ENCODE measurements around the gene CYTH3. TPM values are rescaled to one million over a fixed set of nuclear protein-coding genes. Genes with fewer than 3 reads are reported as not detected.
A peak's percentile ranks its signal among the peaks of the same experiment; 100 is the strongest.
"Not testable (repeated sequence)": the region's sequence is repeated elsewhere in the genome, so short reads cannot be mapped to it uniquely, and the experiment has no call there.

The CYTH3 gene
- total and polyA plus RNA-seq, 2 donors (not counting 1 experiment from before 2014, with no cell fraction given), result 39.1 to 73.3 TPM

- Histone ChIP-seq H3K4me1 (ENCODE audit: control insufficient read depth, extremely low read depth, insufficient read depth, low read length) (peaks cover 19% of the 10 kb centered on the region), H3K36me3 (ENCODE audit: control insufficient read depth, insufficient read depth, low read length) (no peaks in the 10 kb centered on the region), H4K20me1 (ENCODE audit: control insufficient read depth, extremely low read depth, insufficient read depth, low read length) (no peaks in the 10 kb centered on the region), H3K4me3 (replicated peaks in 1 of 4; ENCODE audit: control extremely low read depth in 1 of 4, insufficient read depth in 1 of 4, low read depth in 3 of 4, low read length in 4 of 4) (no peak overlapping the region), H2AFZ (ENCODE audit: low read length) (no peak overlapping the region), H3K27me3 (ENCODE audit: control insufficient read depth, insufficient read depth, low read length) (no peaks in the 10 kb centered on the region), H3K27ac (ENCODE audit: insufficient read depth, low read length) (no peak overlapping the region), H3K4me2 (ENCODE audit: extremely low read depth, insufficient read depth, low read length) (no peak overlapping the region), H3K9me3 (ENCODE audit: control insufficient read depth, insufficient read depth, low read depth, low read length) (no peaks in the 10 kb centered on the region), H3K79me2 (ENCODE audit: control insufficient read depth, insufficient read depth, low read length) (peaks cover 75% of the 10 kb centered on the region), H3K9ac (ENCODE audit: insufficient read depth, low read length) (no peak overlapping the region)
- TF ChIP-seq CTCF (conservative IDR thresholded peaks at IDR 0.05 in 1 of 2, IDR thresholded peaks at IDR 0.05 in 1 of 2; ENCODE audit: low read depth in 1 of 2, low read length in 2 of 2), result no peak
- no peak for TF ChIP-seq EZH2 (IDR thresholded peaks at IDR 0.05; ENCODE audit: low read length, missing control alignments)
- DNase-seq (ENCODE audit: low read depth in 2 of 2), result no peak
These were observed 39.9 kb downstream of the CYTH3 start for GRCh38 chr7:6232534-6232933.

- H3K27ac ChIP-seq (ENCODE audit: insufficient read depth, low read length), result no peak overlapping the region
- no peaks in the 10 kb centered on the region for H3K36me3 ChIP-seq (ENCODE audit: control insufficient read depth, insufficient read depth, low read length)
- no peak overlapping the region for H3K4me3 ChIP-seq (replicated peaks in 1 of 4; ENCODE audit: control extremely low read depth in 1 of 4, insufficient read depth in 1 of 4, low read depth in 3 of 4, low read length in 4 of 4)
- no peak overlapping the region for H2AFZ ChIP-seq (ENCODE audit: low read length)
- H3K79me2 ChIP-seq (ENCODE audit: control insufficient read depth, insufficient read depth, low read length), result peaks cover 73% of the 10 kb centered on the region
- H4K20me1 ChIP-seq (ENCODE audit: control insufficient read depth, extremely low read depth, insufficient read depth, low read length), result no peaks in the 10 kb centered on the region
- no peaks in the 10 kb centered on the region for H3K9me3 ChIP-seq (ENCODE audit: control insufficient read depth, insufficient read depth, low read depth, low read length)
- no peak overlapping the region for H3K4me2 ChIP-seq (ENCODE audit: extremely low read depth, insufficient read depth, low read length)
- no peaks in the 10 kb centered on the region for H3K27me3 ChIP-seq (ENCODE audit: control insufficient read depth, insufficient read depth, low read length)
- H3K4me1 ChIP-seq (ENCODE audit: control insufficient read depth, extremely low read depth, insufficient read depth, low read length), result peaks cover 19% of the 10 kb centered on the region
- no peak for DNase-seq (ENCODE audit: low read depth in 2 of 2)
- no peak overlapping the region for H3K9ac ChIP-seq (ENCODE audit: insufficient read depth, low read length)
- TF ChIP-seq CTCF (conservative IDR thresholded peaks at IDR 0.05 in 1 of 2, IDR thresholded peaks at IDR 0.05 in 1 of 2; ENCODE audit: low read depth in 1 of 2, low read length in 2 of 2) (no peak), EZH2 (IDR thresholded peaks at IDR 0.05; ENCODE audit: low read length, missing control alignments) (no peak)
These were observed 40.3 kb downstream of the CYTH3 start for GRCh38 chr7:6232116-6232515.

GRCh38 chr7:6231184-6231583, 41.2 kb downstream of the CYTH3 start:
- H4K20me1 ChIP-seq (ENCODE audit: control insufficient read depth, extremely low read depth, insufficient read depth, low read length), result no peaks in the 10 kb centered on the region
- TF ChIP-seq CTCF (conservative IDR thresholded peaks at IDR 0.05 in 1 of 2, IDR thresholded peaks at IDR 0.05 in 1 of 2; ENCODE audit: low read depth in 1 of 2, low read length in 2 of 2) (no peak), EZH2 (IDR thresholded peaks at IDR 0.05; ENCODE audit: low read length, missing control alignments) (no peak)
- H3K9ac ChIP-seq (ENCODE audit: insufficient read depth, low read length), result no peak overlapping the region
- H3K79me2 ChIP-seq (ENCODE audit: control insufficient read depth, insufficient read depth, low read length), result peaks cover 67% of the 10 kb centered on the region
- H3K27ac ChIP-seq (ENCODE audit: insufficient read depth, low read length), result no peak overlapping the region
- H3K36me3 ChIP-seq (ENCODE audit: control insufficient read depth, insufficient read depth, low read length), result no peaks in the 10 kb centered on the region
- H3K4me2 ChIP-seq (ENCODE audit: extremely low read depth, insufficient read depth, low read length), result no peak overlapping the region
- H2AFZ ChIP-seq (ENCODE audit: low read length), result no peak overlapping the region
- H3K4me1 ChIP-seq (ENCODE audit: control insufficient read depth, extremely low read depth, insufficient read depth, low read length), result peaks cover 19% of the 10 kb centered on the region
- DNase-seq (ENCODE audit: low read depth in 2 of 2), result no peak
- H3K4me3 ChIP-seq (replicated peaks in 1 of 4; ENCODE audit: control extremely low read depth in 1 of 4, insufficient read depth in 1 of 4, low read depth in 3 of 4, low read length in 4 of 4), result no peak overlapping the region
- no peaks in the 10 kb centered on the region for H3K27me3 ChIP-seq (ENCODE audit: control insufficient read depth, insufficient read depth, low read length)
- no peaks in the 10 kb centered on the region for H3K9me3 ChIP-seq (ENCODE audit: control insufficient read depth, insufficient read depth, low read depth, low read length)

GRCh38 chr7:6229284-6229683, 43.1 kb downstream of the CYTH3 start:
- H3K9me3 ChIP-seq (ENCODE audit: control insufficient read depth, insufficient read depth, low read depth, low read length); H3K36me3 ChIP-seq (ENCODE audit: control insufficient read depth, insufficient read depth, low read length); H4K20me1 ChIP-seq (ENCODE audit: control insufficient read depth, extremely low read depth, insufficient read depth, low read length); H3K27me3 ChIP-seq (ENCODE audit: control insufficient read depth, insufficient read depth, low read length); H3K9ac ChIP-seq (ENCODE audit: insufficient read depth, low read length); H2AFZ ChIP-seq (ENCODE audit: low read length); DNase-seq (ENCODE audit: low read depth in 2 of 2): not testable (repeated sequence)
- Histone ChIP-seq H3K4me3 (replicated peaks in 1 of 4; ENCODE audit: control extremely low read depth in 1 of 4, insufficient read depth in 1 of 4, low read depth in 3 of 4, low read length in 4 of 4) (peak overlapping the region in 3 of 4 experiments; percentile 1 to 49 (median 39)), H3K79me2 (ENCODE audit: control insufficient read depth, insufficient read depth, low read length) (peaks cover 64% of the 10 kb centered on the region), H3K4me2 (ENCODE audit: extremely low read depth, insufficient read depth, low read length) (peak overlapping the region; percentile 73), H3K27ac (ENCODE audit: insufficient read depth, low read length) (peak overlapping the region; percentile 67), H3K4me1 (ENCODE audit: control insufficient read depth, extremely low read depth, insufficient read depth, low read length) (peaks cover 16% of the 10 kb centered on the region)

All from fibroblast of lung (primary cell).